ENCODE measurements around the gene SEC11A. TPM values are rescaled to one million over a fixed set of nuclear protein-coding genes. Genes with fewer than 3 reads are reported as not detected.
"Not testable (repeated sequence)": the region's sequence is repeated elsewhere in the genome, so short reads cannot be mapped to it uniquely, and the experiment has no call there.

Gene SEC11A
- total RNA-seq, 4 donors from 2014 or later = 44.0 to 88.4 (median 63.1) TPM

GRCh38 chr15:84699538-84700191 lies 16.3 kb downstream of the SEC11A start:
- TF ChIP-seq CTCF (IDR thresholded peaks at IDR 0.05) (no peak), POLR2A (IDR thresholded peaks at IDR 0.05) (no peak)
- no peak for DNase-seq (ENCODE audit: low spot score in 2 of 2)
- 89 to 91% methylated on average over 8 of the region's 8 CpGs for WGBS, 2 donors
- H3K4me3 ChIP-seq (ENCODE audit: low read depth, poor library complexity, severe bottlenecking) = no peak overlapping the region
- intact Hi-C loops (cut with DNase I; ENCODE audit: low total_unique reads) = no loop called here

DNA sequence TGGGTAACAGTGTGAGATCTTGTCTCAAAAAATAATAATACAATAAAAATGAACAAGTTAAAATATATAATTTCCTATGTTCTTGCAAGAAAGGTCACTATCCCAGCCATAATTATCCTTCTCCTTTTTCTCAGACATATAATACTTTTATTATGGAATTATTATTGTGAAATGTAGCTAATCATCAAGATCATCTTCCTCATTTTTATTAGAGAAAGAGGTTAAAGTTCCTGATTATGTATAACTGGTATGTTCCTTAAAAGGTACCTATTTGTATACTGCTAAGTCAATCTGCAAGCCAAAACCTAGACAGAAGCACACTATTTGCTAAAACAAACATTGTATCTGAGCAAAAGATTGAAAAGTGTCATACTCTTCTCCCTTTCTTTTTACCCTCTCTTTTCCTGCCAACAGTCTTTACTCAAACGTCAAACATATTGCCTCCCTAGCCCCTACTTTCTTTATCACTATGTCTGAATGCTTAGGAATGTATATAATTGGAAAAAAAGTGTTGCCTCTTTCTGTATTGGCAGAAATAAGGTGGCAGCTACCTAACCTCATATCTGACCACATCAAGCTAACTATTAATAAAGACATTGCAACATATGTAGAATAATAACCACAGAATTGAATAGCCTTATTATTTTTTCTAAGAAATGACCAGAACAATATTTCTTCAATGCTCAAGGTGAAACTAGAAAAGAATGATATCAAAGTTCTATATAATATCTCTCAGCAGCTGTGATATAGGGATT lies 18.5 kb downstream of the SEC11A start:
- WGBS, 2 donors = 15 to 28% methylated on average over 1 of the region's 1 CpG
- intact Hi-C loops (cut with DNase I; ENCODE audit: low total_unique reads) = no loop called here
- H3K4me3 ChIP-seq (ENCODE audit: low read depth, poor library complexity, severe bottlenecking) = no peak overlapping the region
- no peak for DNase-seq (ENCODE audit: low spot score in 2 of 2)
- no peak for TF ChIP-seq CTCF (IDR thresholded peaks at IDR 0.05)
- no peak for TF ChIP-seq POLR2A (IDR thresholded peaks at IDR 0.05)

GRCh38 chr15:84696757-84697156 lies 19.2 kb downstream of the SEC11A start:
- no peak for TF ChIP-seq POLR2A (IDR thresholded peaks at IDR 0.05)
- no peak for TF ChIP-seq CTCF (IDR thresholded peaks at IDR 0.05)
- DNase-seq (ENCODE audit: low spot score in 2 of 2) = no peak
- intact Hi-C loops (cut with DNase I; ENCODE audit: low total_unique reads) = no loop called here
- WGBS, 2 donors = 76 to 81% methylated on average over 4 of the region's 4 CpGs
- no peak overlapping the region for H3K4me3 ChIP-seq (ENCODE audit: low read depth, poor library complexity, severe bottlenecking)

GRCh38 chr15:84690342-84690741 lies 25.6 kb downstream of the SEC11A start:
- 96 to 98% methylated on average over 8 of the region's 8 CpGs for WGBS, 2 donors
- DNase-seq (ENCODE audit: low spot score in 2 of 2) = no peak
- no peak overlapping the region for H3K4me3 ChIP-seq (ENCODE audit: low read depth, poor library complexity, severe bottlenecking)
- no peak for TF ChIP-seq CTCF (IDR thresholded peaks at IDR 0.05)
- TF ChIP-seq POLR2A (IDR thresholded peaks at IDR 0.05) = no peak
- intact Hi-C loops (cut with DNase I; ENCODE audit: low total_unique reads) = no loop called here

- TF ChIP-seq POLR2A (IDR thresholded peaks at IDR 0.05) = no peak
- TF ChIP-seq CTCF (IDR thresholded peaks at IDR 0.05) = no peak
- no peak overlapping the region for H3K4me3 ChIP-seq (ENCODE audit: low read depth, poor library complexity, severe bottlenecking)
- intact Hi-C loops (cut with DNase I; ENCODE audit: low total_unique reads) = no loop called here
- whole genome bisulfite sequencing, 2 donors = 85 to 88% methylated on average over 4 of the region's 4 CpGs
- DNase-seq (ENCODE audit: low spot score in 2 of 2) = no peak
Observed at GRCh38 chr15:84689858-84690257, 26.1 kb downstream of the SEC11A start.

- DNase-seq (ENCODE audit: low spot score in 2 of 2); H3K4me3 ChIP-seq (ENCODE audit: low read depth, poor library complexity, severe bottlenecking); intact Hi-C loops (cut with DNase I; ENCODE audit: low total_unique reads): not testable (repeated sequence)
- WGBS, 2 donors = 91 to 93% methylated on average over 7 of the region's 7 CpGs
Observed at GRCh38 chr15:84686446-84686845, 29.5 kb downstream of the SEC11A start.

Data from lower leg skin (tissue), 4 donors.